Measurements from ENCODE around the gene EHD4. TPM values are rescaled to one million over a fixed set of nuclear protein-coding genes. Genes with fewer than 3 reads are reported as not detected.

EHD4 gene
- total and polyA plus RNA-seq, 2 experiments from 2014 or later, result 27.3 to 34.7 TPM

DNA sequence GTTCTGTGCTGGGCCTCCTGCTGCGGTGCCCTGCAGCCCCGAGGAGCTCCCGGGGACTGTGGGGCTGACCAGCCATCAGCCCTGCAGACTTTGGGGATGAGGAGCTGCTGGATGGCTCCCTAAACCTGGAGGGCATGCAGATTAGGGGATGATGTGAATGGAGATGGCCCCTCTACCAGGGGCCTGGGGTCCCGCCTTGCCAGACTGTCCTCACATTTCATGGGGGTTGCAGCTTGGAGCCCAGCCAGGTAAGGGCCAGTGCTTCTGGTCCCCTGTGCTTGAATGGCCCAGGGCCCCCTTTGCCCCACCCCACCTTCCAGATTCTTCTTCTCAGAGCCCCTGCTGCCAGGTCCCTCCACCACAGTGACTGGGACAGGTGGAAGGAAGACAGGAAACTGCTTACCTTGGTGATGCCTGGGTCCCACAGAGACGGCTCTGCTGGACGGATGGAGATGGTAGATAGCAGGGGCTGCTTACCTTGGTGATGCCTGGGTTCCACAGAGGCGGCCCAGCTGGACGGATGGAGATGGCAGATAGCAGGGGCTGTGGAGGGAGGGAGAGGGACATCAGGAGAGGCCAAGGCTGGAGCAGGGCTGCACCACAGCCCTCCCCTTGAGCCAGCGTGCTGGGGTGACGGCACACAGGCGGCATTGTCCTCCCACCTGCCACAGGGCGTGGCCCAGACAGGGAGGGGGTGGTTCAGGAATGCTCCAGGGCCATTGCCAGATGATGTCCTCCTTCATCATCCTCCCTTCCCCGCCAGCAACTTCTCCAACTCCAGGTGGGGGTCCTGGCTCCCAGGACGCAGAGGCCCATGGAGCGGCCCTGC is 78.7 kb downstream of the EHD4 start, which contains the start of gene SPTBN5:
Gene SPTBN5 (minus strand): TSS at position 632 of the 829 bp plus-strand sequence. CDS start 556 bp downstream, at position 76.
- TF ChIP-seq, protein P1, sequence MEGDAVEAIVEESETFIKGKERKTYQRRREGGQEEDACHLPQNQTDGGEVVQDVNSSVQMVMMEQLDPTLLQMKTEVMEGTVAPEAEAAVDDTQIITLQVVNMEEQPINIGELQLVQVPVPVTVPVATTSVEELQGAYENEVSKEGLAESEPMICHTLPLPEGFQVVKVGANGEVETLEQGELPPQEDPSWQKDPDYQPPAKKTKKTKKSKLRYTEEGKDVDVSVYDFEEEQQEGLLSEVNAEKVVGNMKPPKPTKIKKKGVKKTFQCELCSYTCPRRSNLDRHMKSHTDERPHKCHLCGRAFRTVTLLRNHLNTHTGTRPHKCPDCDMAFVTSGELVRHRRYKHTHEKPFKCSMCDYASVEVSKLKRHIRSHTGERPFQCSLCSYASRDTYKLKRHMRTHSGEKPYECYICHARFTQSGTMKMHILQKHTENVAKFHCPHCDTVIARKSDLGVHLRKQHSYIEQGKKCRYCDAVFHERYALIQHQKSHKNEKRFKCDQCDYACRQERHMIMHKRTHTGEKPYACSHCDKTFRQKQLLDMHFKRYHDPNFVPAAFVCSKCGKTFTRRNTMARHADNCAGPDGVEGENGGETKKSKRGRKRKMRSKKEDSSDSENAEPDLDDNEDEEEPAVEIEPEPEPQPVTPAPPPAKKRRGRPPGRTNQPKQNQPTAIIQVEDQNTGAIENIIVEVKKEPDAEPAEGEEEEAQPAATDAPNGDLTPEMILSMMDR (IDR thresholded peaks at IDR 0.05; ENCODE audit: poor library complexity), result no peak
- TF ChIP-seq EZH2 (IDR thresholded peaks at IDR 0.05; ENCODE audit: borderline replicate concordance) (no peak), EZH2phosphoT487 (IDR thresholded peaks at IDR 0.05; ENCODE audit: low read depth, severe bottlenecking, unreplicated experiment) (no peak)
- no peaks in the 10 kb centered on the region for H3K79me2 ChIP-seq
- peaks cover 11% of the 10 kb centered on the region for H3K4me1 ChIP-seq (ENCODE audit: insufficient read depth)
- no peak within 1 kb of the TSS for H3K27ac ChIP-seq
- no peaks in the 10 kb centered on the region for H3K9me2 ChIP-seq (replicated peaks; ENCODE audit: insufficient read depth)
- H4K20me1 ChIP-seq (ENCODE audit: insufficient read depth, poor library complexity, severe bottlenecking), result no peaks in the 10 kb centered on the region
- H3K9me3 ChIP-seq (ENCODE audit: low read depth), result no peaks in the 10 kb centered on the region
- no peaks in the 10 kb centered on the region for H3K36me3 ChIP-seq (replicated peaks; ENCODE audit: insufficient read depth, low read depth)
- DNase-seq (ENCODE audit: low spot score), result no peak
- H2AFZ ChIP-seq, result no peak within 1 kb of the TSS
- no peak within 1 kb of the TSS for H3K4me2 ChIP-seq
- WGBS (ENCODE audit: low lambda C conversion rate, missing lambda C conversion rate), result 91% methylated on average over 15 of the region's 15 CpGs
- no peaks in the 10 kb centered on the region for H3K27me3 ChIP-seq
- H3K4me3 ChIP-seq, result no peak within 1 kb of the TSS

DNA sequence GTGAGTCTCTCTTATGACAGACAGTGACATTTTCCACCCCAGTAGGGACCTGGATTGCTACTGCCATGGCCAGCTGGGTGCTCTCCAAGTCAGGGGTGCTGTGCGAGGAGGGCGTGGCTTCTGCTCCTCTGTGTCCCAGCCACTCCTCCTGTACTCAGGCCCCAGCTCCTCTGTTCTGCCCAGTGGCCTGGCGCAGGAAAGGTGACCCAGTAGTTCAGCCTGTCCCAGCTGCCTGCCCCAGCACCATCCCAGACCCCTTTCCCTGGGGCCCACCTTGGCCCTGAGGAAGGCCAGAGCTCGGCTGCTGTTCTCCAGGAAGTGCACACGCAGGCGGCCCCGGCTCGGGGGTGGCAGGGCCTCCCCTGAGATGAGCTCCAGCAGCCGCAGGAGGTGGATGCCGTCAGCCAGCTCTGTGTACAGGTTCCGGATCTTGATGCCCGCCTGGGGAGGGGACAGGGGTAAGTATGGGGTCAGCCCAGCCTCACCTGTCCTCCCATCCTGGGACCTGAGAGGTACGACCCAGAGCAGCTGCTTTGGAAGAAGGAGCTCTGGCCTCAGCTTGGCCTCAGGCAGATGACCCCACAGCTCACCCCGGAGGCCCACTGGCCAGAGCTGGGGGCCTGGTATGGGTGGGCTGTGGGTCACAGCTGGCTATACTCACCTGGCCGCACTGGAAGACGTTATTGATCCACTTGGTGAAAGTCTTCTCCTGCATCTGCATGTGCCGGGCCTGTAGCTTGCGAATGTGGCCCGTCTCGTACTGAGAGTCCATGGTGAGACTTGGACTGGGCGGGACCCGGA is 79.5 kb downstream of the EHD4 start:
- no peak overlapping the region for H3K4me3 ChIP-seq
- WGBS (ENCODE audit: low lambda C conversion rate, missing lambda C conversion rate), result 89% methylated on average over 22 of the region's 22 CpGs
- H3K79me2 ChIP-seq, result no peaks in the 10 kb centered on the region
- no peak for DNase-seq (ENCODE audit: low spot score)
- H3K4me1 ChIP-seq (ENCODE audit: insufficient read depth), result peaks cover 11% of the 10 kb centered on the region
- no peak overlapping the region for H2AFZ ChIP-seq
- no peaks in the 10 kb centered on the region for H3K9me3 ChIP-seq (ENCODE audit: low read depth)
- no peaks in the 10 kb centered on the region for H3K27me3 ChIP-seq
- no peaks in the 10 kb centered on the region for H3K9me2 ChIP-seq (replicated peaks; ENCODE audit: insufficient read depth)
- H3K27ac ChIP-seq, result no peak overlapping the region
- no peaks in the 10 kb centered on the region for H4K20me1 ChIP-seq (ENCODE audit: insufficient read depth, poor library complexity, severe bottlenecking)
- no peaks in the 10 kb centered on the region for H3K36me3 ChIP-seq (replicated peaks; ENCODE audit: insufficient read depth, low read depth)
- no peak for TF ChIP-seq EZH2 (IDR thresholded peaks at IDR 0.05; ENCODE audit: borderline replicate concordance)
- TF ChIP-seq, protein P1 (IDR thresholded peaks at IDR 0.05; ENCODE audit: poor library complexity), result no peak
- TF ChIP-seq EZH2phosphoT487 (IDR thresholded peaks at IDR 0.05; ENCODE audit: low read depth, severe bottlenecking, unreplicated experiment), result no peak
- H3K4me2 ChIP-seq, result no peak overlapping the region

DNA sequence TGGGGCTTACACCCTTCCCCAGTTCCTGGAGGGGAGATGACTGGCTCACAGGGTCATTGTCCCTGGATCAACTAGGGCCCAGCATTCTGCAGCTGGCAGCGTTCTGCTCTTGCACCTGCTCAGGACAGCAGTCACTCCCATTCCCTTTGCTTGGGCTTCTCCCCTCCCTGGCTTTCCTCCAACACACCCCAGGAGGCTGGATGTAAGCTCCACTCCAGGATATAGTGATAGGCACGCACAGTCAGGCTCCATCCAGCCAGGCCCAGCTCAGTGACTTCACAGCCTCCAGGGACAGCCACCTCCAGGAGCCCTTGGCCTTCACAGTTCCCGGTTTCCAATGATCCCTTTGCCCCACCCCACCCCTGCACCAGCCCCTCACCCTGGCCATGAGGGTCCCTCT is 80.4 kb downstream of the EHD4 start:
- Histone ChIP-seq H2AFZ (no peak overlapping the region), H3K36me3 (replicated peaks; ENCODE audit: insufficient read depth, low read depth) (no peaks in the 10 kb centered on the region), H3K9me3 (ENCODE audit: low read depth) (no peaks in the 10 kb centered on the region), H3K27me3 (no peaks in the 10 kb centered on the region), H3K4me1 (ENCODE audit: insufficient read depth) (peaks cover 11% of the 10 kb centered on the region), H3K9me2 (replicated peaks; ENCODE audit: insufficient read depth) (no peaks in the 10 kb centered on the region), H4K20me1 (ENCODE audit: insufficient read depth, poor library complexity, severe bottlenecking) (no peaks in the 10 kb centered on the region), H3K4me2 (no peak overlapping the region), H3K79me2 (no peaks in the 10 kb centered on the region), H3K4me3 (no peak overlapping the region), H3K27ac (no peak overlapping the region)
- WGBS (ENCODE audit: low lambda C conversion rate, missing lambda C conversion rate), result 100% methylated on average over 2 of the region's 3 CpGs
- DNase-seq (ENCODE audit: low spot score), result no peak
- no peak for TF ChIP-seq EZH2 (IDR thresholded peaks at IDR 0.05; ENCODE audit: borderline replicate concordance)
- TF ChIP-seq, protein P1 (IDR thresholded peaks at IDR 0.05; ENCODE audit: poor library complexity), result no peak
- no peak for TF ChIP-seq EZH2phosphoT487 (IDR thresholded peaks at IDR 0.05; ENCODE audit: low read depth, severe bottlenecking, unreplicated experiment)

Data from hepatocyte (in vitro differentiated cells).